Right lobe of liver (tissue), 4 donors: ENCODE results near the gene TRIM2.

Experiments
- CTCF ChIP-seq, 4 donors: fragments of 200-600 bp in 3 of 4; fragments of 450-650 bp in 1 of 4; IDR thresholded peaks; one replicate each; pipeline versions ENCODE4 v1.5.1 to v1.8.0; 2016 to 2022; ENCODE audit warnings: antibody characterized with exemption in 4 of 4, mild to moderate bottlenecking in 2 of 4
- POLR2A ChIP-seq: fragments of 450-650 bp; IDR thresholded peaks from one replicate; pipeline ENCODE4 v1.6.1; 2017; ENCODE audit warnings: antibody characterized with exemption, mild to moderate bottlenecking
- donor health status: DM: no; HTN: no; CAD: no.
- donor health status: DM: no; HTN: no; CAD: no.
- donor health status: DM: no; HTN: yes; CAD: no.

- TF ChIP-seq CTCF (IDR thresholded peaks at IDR 0.05) (no peak), POLR2A (no peak)
These were observed 1.5 kb downstream of the TRIM2 start for GRCh38 chr4:153205757-153206156.
